Astrocyte (in vitro differentiated cells and primary cell): Measurements from ENCODE around the gene CARD19. TPM values are rescaled to one million over a fixed set of nuclear protein-coding genes. Genes with fewer than 3 reads are reported as not detected.

ENCODE experiments used
- DNase-seq: peaks from one replicate; pipeline ENCODE4 v3.0.0-alpha.2; 2010; ENCODE audit warnings: low read depth
- FAIRE-seq: peaks from 2 replicates; lab custom pipeline; 2011; peaks lifted over from hg19 to GRCh38; lab: Jason Lieb, UNC
- H2AFZ ChIP-seq: 2 replicates; pipeline ENCODE4 v1.6.0; 2012; ENCODE audit warnings: low read depth, low read length, inconsistent platforms
- H3K27ac ChIP-seq: 2 replicates; pipeline ENCODE4 v1.5.1; 2011; ENCODE audit warnings: low read depth, low read length, inconsistent platforms
- H3K27me3 ChIP-seq: 2 replicates; pipeline ENCODE4 v1.6.0; 2011; ENCODE audit warnings: low read length, inconsistent platforms; ENCODE audit not compliant: insufficient read depth
- H3K36me3 ChIP-seq: 2 replicates; pipeline ENCODE4 v1.5.1; 2011; ENCODE audit warnings: low read length, inconsistent platforms; ENCODE audit not compliant: insufficient read depth
- H3K4me1 ChIP-seq: 2 replicates; pipeline ENCODE4 v1.5.1; 2011; ENCODE audit warnings: low read length, inconsistent platforms; ENCODE audit not compliant: insufficient read depth
- H3K4me2 ChIP-seq: 2 replicates; pipeline ENCODE4 v1.6.0; 2012; ENCODE audit warnings: low read length, inconsistent platforms
- H3K4me3 ChIP-seq: 2 replicates; pipeline ENCODE4 v1.5.1; 2011; ENCODE audit warnings: low read depth, mild to moderate bottlenecking, low read length, inconsistent platforms; ENCODE audit not compliant: insufficient read depth
- H3K79me2 ChIP-seq: 2 replicates; pipeline ENCODE4 v1.6.0; 2012; ENCODE audit warnings: mild to moderate bottlenecking, low read length, inconsistent platforms; ENCODE audit not compliant: insufficient read depth
- H3K9ac ChIP-seq: 2 replicates; pipeline ENCODE4 v1.6.0; 2012; ENCODE audit warnings: mild to moderate bottlenecking, low read length, inconsistent platforms
- H3K9me3 ChIP-seq: 2 replicates; pipeline ENCODE4 v1.5.1; 2012; ENCODE audit warnings: low read depth, mild to moderate bottlenecking, low read length, inconsistent platforms; ENCODE audit not compliant: insufficient read depth
- H4K20me1 ChIP-seq: 2 replicates; pipeline ENCODE4 v1.6.0; 2012; ENCODE audit warnings: low read length, inconsistent platforms; ENCODE audit not compliant: insufficient read depth
- H3K27ac Mint-ChIP-seq: one replicate; pipeline ENCODE4 v1.8.0; 2021; ENCODE audit warnings: mild to moderate bottlenecking, mixed read lengths; ENCODE audit not compliant: unreplicated experiment
- H3K27me3 Mint-ChIP-seq: one replicate; pipeline ENCODE4 v1.8.0; 2021; ENCODE audit warnings: low read depth, mixed read lengths; ENCODE audit not compliant: unreplicated experiment
- H3K36me3 Mint-ChIP-seq: one replicate; pipeline ENCODE4 v1.8.0; 2021; ENCODE audit warnings: low read depth, mixed read lengths; ENCODE audit not compliant: unreplicated experiment
- H3K4me1 Mint-ChIP-seq: one replicate; pipeline ENCODE4 v1.8.0; 2021; ENCODE audit warnings: low read depth, mixed read lengths; ENCODE audit not compliant: unreplicated experiment
- H3K4me3 Mint-ChIP-seq: one replicate; pipeline ENCODE4 v1.8.0; 2021; ENCODE audit warnings: mild to moderate bottlenecking, moderate library complexity, mixed read lengths; ENCODE audit not compliant: unreplicated experiment
- H3K9me3 Mint-ChIP-seq: one replicate; pipeline ENCODE4 v1.8.0; 2021; ENCODE audit warnings: mild to moderate bottlenecking, mixed read lengths; ENCODE audit not compliant: unreplicated experiment
- EZH2 ChIP-seq: IDR thresholded peaks from 2 replicates; pipeline ENCODE4 v1.6.1; 2012; ENCODE audit warnings: mild to moderate bottlenecking, low read length, inconsistent platforms; ENCODE audit not compliant: insufficient read depth
- total RNA-seq: library from RNA; stranded (reverse); gene quantifications from 2 replicates; pipeline ENCODE4 v1.2.1, GENCODE V29; 2021
- TF ChIP-seq, protein P1 (sequence below): IDR thresholded peaks from 2 replicates; pipeline ENCODE4 v1.5.1; 2011; ENCODE audit warnings: low read depth, mild to moderate bottlenecking, inconsistent platforms, low read length, moderate library complexity; ENCODE audit not compliant: insufficient read depth

Gene CARD19
- total RNA-seq, 1 donor from 2014 or later, result 36.3 TPM

DNA sequence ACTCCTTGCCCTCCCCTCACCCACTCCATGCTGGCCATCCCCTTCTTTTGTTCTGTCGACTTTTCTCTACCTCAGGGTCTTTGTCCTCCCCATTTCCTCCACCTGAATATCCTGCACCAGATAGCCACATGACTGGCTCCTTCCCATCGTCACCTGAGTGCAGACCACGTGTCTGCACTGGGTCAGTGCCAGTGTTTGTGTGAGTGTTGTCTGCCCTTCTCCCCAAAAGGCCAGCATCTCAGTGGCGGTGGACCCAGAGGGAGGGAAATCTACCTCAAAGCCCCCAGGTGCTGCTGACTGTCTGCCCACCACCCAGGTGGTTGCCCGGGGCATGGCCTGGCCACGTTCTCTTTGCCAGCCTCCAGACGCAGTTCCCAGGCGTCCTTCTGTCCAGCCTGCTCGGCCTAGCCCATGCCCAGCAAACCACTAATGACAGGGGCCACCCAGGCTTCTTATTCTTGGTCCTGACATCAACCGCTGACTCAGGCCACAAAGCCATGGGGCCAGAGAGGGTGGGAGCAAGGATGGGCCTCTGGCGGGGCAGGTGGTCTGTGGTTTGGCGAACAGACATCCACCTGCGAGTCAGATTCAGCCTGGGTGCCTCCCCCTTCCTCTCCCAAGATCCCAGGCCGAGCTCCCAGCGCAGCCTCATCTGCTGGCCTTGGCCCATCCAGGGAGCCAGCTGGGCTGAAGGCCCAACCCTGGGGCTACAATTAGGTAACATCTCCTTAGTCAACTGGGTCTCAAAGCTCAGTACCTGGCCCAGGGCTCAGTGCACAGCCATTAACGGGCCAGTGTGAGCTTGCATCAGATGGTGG, 43.6 kb downstream of the CARD19 start:
- Mint-ChIP-seq H3K9me3 (peaks cover 3% of the 10 kb centered on the region), H3K27ac (no peak overlapping the region), H3K4me1 (peaks cover 2% of the 10 kb centered on the region), H3K36me3 (no peaks in the 10 kb centered on the region), H3K4me3 (no peak overlapping the region), H3K27me3 (peaks cover 20% of the 10 kb centered on the region)
- DNase-seq (no peak), FAIRE-seq (no peak)
- Histone ChIP-seq H2AFZ (no peak overlapping the region), H3K9ac (no peak overlapping the region), H3K4me1 (peaks cover 13% of the 10 kb centered on the region), H3K4me3 (no peak overlapping the region), H3K27me3 (peaks cover 3% of the 10 kb centered on the region), H3K36me3 (no peaks in the 10 kb centered on the region), H3K79me2 (no peaks in the 10 kb centered on the region), H3K4me2 (no peak overlapping the region), H4K20me1 (no peaks in the 10 kb centered on the region), H3K27ac (no peak overlapping the region), H3K9me3 (no peaks in the 10 kb centered on the region)
- TF ChIP-seq, protein P1, sequence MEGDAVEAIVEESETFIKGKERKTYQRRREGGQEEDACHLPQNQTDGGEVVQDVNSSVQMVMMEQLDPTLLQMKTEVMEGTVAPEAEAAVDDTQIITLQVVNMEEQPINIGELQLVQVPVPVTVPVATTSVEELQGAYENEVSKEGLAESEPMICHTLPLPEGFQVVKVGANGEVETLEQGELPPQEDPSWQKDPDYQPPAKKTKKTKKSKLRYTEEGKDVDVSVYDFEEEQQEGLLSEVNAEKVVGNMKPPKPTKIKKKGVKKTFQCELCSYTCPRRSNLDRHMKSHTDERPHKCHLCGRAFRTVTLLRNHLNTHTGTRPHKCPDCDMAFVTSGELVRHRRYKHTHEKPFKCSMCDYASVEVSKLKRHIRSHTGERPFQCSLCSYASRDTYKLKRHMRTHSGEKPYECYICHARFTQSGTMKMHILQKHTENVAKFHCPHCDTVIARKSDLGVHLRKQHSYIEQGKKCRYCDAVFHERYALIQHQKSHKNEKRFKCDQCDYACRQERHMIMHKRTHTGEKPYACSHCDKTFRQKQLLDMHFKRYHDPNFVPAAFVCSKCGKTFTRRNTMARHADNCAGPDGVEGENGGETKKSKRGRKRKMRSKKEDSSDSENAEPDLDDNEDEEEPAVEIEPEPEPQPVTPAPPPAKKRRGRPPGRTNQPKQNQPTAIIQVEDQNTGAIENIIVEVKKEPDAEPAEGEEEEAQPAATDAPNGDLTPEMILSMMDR, result no peak
- no peak for TF ChIP-seq EZH2

DNA sequence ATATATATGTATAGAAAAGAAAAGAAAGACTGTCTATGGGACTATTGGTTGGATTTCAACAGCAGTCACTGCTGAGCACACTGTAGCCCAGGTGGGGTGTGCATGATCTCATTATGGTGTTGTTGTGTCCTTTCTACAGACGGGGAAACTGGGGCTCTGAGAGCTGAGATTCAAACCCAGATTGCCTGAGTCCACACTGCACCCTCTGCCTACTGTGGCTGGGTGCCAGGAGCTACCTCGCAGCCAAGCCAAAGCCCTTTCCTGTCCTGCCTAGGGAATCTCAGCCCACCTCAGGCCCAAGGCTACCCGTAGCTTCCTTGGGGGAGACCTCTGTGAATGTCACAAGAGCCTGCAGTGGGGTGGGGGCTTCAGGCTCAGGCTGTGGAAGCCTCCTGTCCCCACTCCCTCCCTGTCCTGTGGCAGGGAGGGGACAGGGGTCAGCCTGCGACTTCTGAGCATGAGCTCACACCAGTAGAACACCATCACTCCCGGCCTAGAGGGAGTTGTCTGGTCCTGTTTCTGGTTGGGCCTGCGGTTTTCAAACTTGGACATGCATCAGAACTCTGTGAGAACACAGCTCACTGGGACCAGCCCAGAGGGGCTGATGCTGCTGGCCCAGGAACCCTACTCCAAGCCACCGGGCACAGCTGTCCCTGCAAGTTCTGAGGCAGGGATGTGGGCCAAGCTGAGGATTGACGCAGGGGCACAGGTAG, 45.9 kb downstream of the CARD19 start:
- no peak overlapping the region for H3K4me2 ChIP-seq
- no peak for TF ChIP-seq EZH2
- TF ChIP-seq, protein P1, result no peak
- DNase-seq (no peak), FAIRE-seq (no peak)
- Mint-ChIP-seq H3K27me3 (peaks cover 14% of the 10 kb centered on the region), H3K4me1 (peaks cover 2% of the 10 kb centered on the region), H3K36me3 (no peaks in the 10 kb centered on the region), H3K4me3 (no peak overlapping the region), H3K9me3 (peaks cover 3% of the 10 kb centered on the region), H3K27ac (no peak overlapping the region)
- no peak overlapping the region for H3K4me3 ChIP-seq
- no peaks in the 10 kb centered on the region for H3K79me2 ChIP-seq
- H3K36me3 ChIP-seq, result no peaks in the 10 kb centered on the region
- no peaks in the 10 kb centered on the region for H4K20me1 ChIP-seq
- no peak overlapping the region for H3K27ac ChIP-seq
- H3K9ac ChIP-seq, result no peak overlapping the region
- peaks cover 7% of the 10 kb centered on the region for H3K4me1 ChIP-seq
- H3K27me3 ChIP-seq, result peaks cover 4% of the 10 kb centered on the region
- no peak overlapping the region for H2AFZ ChIP-seq
- H3K9me3 ChIP-seq, result no peaks in the 10 kb centered on the region
